GM23248 (cell line): Measurements from ENCODE around the gene KRT79. TPM values are rescaled to one million over a fixed set of nuclear protein-coding genes. Genes with fewer than 3 reads are reported as not detected.
"Not testable (repeated sequence)": the region's sequence is repeated elsewhere in the genome, so short reads cannot be mapped to it uniquely, and the experiment has no call there.

ENCODE experiments used
- DNase-seq: peaks from one replicate; pipeline ENCODE4 v3.0.0-alpha.2; 2015
- H2AFZ ChIP-seq: fragments of 200-600 bp; sonication (generic); 2 replicates; pipeline ENCODE4 v1.6.1; 2016; ENCODE audit warnings: antibody characterized with exemption
- H3F3A ChIP-seq: fragments of 200-600 bp; sonication (generic); 2 replicates; pipeline ENCODE4 v1.6.1; 2016; ENCODE audit warnings: mild to moderate bottlenecking, antibody characterized with exemption, mixed run types; ENCODE audit not compliant: insufficient read depth
- H3K27ac ChIP-seq: fragments of 200-600 bp; sonication (generic); 2 replicates; pipeline ENCODE4 v1.5.1; 2016; ENCODE audit warnings: mild to moderate bottlenecking
- H3K27me3 ChIP-seq: fragments of 200-600 bp; sonication (generic); replicated peaks from 2 replicates; pipeline ENCODE4 v1.6.1; 2016; ENCODE audit warnings: mild to moderate bottlenecking; ENCODE audit not compliant: insufficient read depth
- H3K36me3 ChIP-seq: fragments of 200-600 bp; sonication (generic); 2 replicates; pipeline ENCODE4 v1.6.1; 2016; ENCODE audit warnings: low read depth, mild to moderate bottlenecking
- H3K4me1 ChIP-seq: fragments of 200-600 bp; sonication (generic); 2 replicates; pipeline ENCODE4 v1.6.1; 2016; ENCODE audit warnings: mild to moderate bottlenecking; ENCODE audit not compliant: insufficient read depth
- H3K4me2 ChIP-seq: fragments of 200-600 bp; sonication (generic); one replicate; pipeline ENCODE4 v1.6.1; 2016; ENCODE audit warnings: mild to moderate bottlenecking; ENCODE audit not compliant: unreplicated experiment
- H3K4me3 ChIP-seq: fragments of 200-600 bp; sonication (generic); 2 replicates; pipeline ENCODE4 v1.5.1; 2016; ENCODE audit warnings: mild to moderate bottlenecking
- H3K79me2 ChIP-seq: fragments of 200-600 bp; sonication (generic); 2 replicates; pipeline ENCODE4 v1.6.1; 2016; ENCODE audit warnings: mild to moderate bottlenecking; ENCODE audit not compliant: insufficient read depth
- H3K9ac ChIP-seq: fragments of 200-600 bp; sonication (generic); 2 replicates; pipeline ENCODE4 v1.6.1; 2016; ENCODE audit warnings: mild to moderate bottlenecking
- H3K9me2 ChIP-seq: fragments of 200-600 bp; sonication (generic); 2 replicates; pipeline ENCODE4 v1.6.1; 2016; ENCODE audit warnings: mixed run types, mild to moderate bottlenecking, moderate library complexity; ENCODE audit not compliant: insufficient read depth
- H3K9me3 ChIP-seq: fragments of 200-600 bp; sonication (generic); one replicate; pipeline ENCODE4 v1.6.1; 2017; ENCODE audit warnings: low read depth
- H4K20me1 ChIP-seq: fragments of 200-600 bp; sonication (generic); 2 replicates; pipeline ENCODE4 v1.6.0; 2016; ENCODE audit not compliant: insufficient read depth
- EZH2 ChIP-seq: fragments of 200-600 bp; sonication (generic); IDR thresholded peaks from 2 replicates; pipeline ENCODE4 v1.6.1; 2018; ENCODE audit warnings: antibody characterized with exemption, mild to moderate bottlenecking; ENCODE audit not compliant: insufficient read depth, poor library complexity, severe bottlenecking
- EZH2phosphoT487 ChIP-seq: fragments of 200-600 bp; sonication (generic); IDR thresholded peaks from 2 replicates; pipeline ENCODE4 v1.6.1; 2018; ENCODE audit warnings: antibody characterized with exemption, moderate library complexity, mild to moderate bottlenecking, low read depth; ENCODE audit not compliant: insufficient read depth
- WGBS, 2 experiments: methylation state at CpG; one replicate each; pipeline ENCODE4 v1.1.6; 2015 to 2017; ENCODE audit warnings: low lambda C conversion rate in 2 of 2, low coverage in 1 of 2; ENCODE audit errors: missing lambda C conversion rate in 2 of 2; 5-methylcytosine and 5-hydroxymethylcytosine counted together
- in situ Hi-C: fragments of 300-500 bp; cut with MboI; formaldehyde crosslinking; loops from 2 replicates; pipeline ENCODE4 v1.15.0; 2020
- polyA plus RNA-seq: library from polyadenylated mRNA; unstranded; fragments of >200 nt; fragmentation: Nextera tagmentation; extraction: Ambion mirVana; gene quantifications from 2 replicates; pipeline ENCODE4 v1.2.1, GENCODE V29; 2016
- total RNA-seq: library from RNA; depleted of rRNA; stranded (reverse); fragments of >200 nt; shearing (Covaris generic); gene quantifications from 2 replicates; pipeline ENCODE4 v1.2.3, GENCODE V29; 2014

Gene KRT79
- total and polyA plus RNA-seq, 2 experiments from 2014 or later = 0.15 TPM; not detected in 1

DNA sequence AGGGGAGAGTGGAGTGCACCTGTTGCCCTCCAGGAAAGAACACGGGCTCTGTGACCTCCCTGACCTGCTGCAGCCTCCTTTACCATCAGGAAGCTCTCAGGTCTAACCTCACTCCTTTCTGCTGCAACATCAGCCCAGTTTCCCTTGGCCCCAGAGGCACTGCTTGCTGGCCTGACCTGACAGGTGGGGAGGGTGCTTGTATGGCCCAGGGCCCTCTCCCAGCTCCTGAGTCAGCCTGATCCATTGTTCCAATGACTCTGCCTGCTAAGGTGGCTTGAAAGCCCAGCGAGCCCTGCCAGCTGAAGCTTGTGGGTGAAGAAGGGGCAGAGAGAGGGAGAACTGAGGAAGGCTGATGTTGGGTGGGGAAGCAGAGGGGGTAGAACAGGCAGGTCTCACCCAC, 27.9 kb upstream of the KRT79 start:
- no peak overlapping the region for H3K27ac ChIP-seq
- H3K9me3 ChIP-seq = no peaks in the 10 kb centered on the region
- H3K79me2 ChIP-seq = no peaks in the 10 kb centered on the region
- no peaks in the 10 kb centered on the region for H3K27me3 ChIP-seq
- no peaks in the 10 kb centered on the region for H3K4me1 ChIP-seq
- no peaks in the 10 kb centered on the region for H3K36me3 ChIP-seq
- DNase-seq = no peak
- H4K20me1 ChIP-seq = no peaks in the 10 kb centered on the region
- no peak overlapping the region for H3K9ac ChIP-seq
- H3K9me2 ChIP-seq = no peaks in the 10 kb centered on the region
- H2AFZ ChIP-seq = no peak overlapping the region
- no peak for TF ChIP-seq EZH2
- TF ChIP-seq EZH2phosphoT487 = no peak
- 57 to 59% methylated on average over 2 of the region's 2 CpGs for WGBS, 2 experiments
- no peaks in the 10 kb centered on the region for H3F3A ChIP-seq
- H3K4me2 ChIP-seq = no peak overlapping the region
- H3K4me3 ChIP-seq = no peak overlapping the region
- in situ Hi-C loops = loop anchor here (10.0 kb wide), 1 partner anchor 477 kb away; the partner anchor contains the start of gene KRT84

DNA sequence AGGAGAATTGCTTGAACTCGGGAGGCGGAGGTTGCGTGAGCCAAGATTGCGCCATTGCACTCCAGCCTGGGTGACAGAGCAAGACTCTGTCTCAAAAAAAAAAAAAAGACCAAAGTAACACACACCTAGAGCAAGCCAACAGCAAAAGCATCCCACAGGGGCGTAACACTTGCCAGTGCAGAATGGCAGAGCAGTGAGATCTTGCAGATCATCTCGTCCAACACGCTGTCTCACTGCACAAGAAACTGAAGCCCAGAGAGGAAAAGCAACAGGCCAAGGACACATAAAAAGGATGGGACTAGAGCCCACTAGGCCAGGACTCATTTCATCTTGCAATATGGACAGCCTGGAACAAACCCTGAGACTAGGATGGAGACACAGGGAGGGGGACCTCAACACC, 27.4 kb upstream of the KRT79 start:
- no peak for TF ChIP-seq EZH2
- TF ChIP-seq EZH2phosphoT487 = no peak
- WGBS, 2 experiments = 62 to 68% methylated on average over 7 of the region's 7 CpGs
- H3K79me2 ChIP-seq = no peaks in the 10 kb centered on the region
- no peaks in the 10 kb centered on the region for H3K27me3 ChIP-seq
- no peak for DNase-seq
- no peaks in the 10 kb centered on the region for H3K4me1 ChIP-seq
- in situ Hi-C loops = loop anchor here (10.0 kb wide), 1 partner anchor 477 kb away; the partner anchor contains the start of gene KRT84
- H3K4me3 ChIP-seq = no peak overlapping the region
- no peaks in the 10 kb centered on the region for H3K9me3 ChIP-seq
- H3K4me2 ChIP-seq = no peak overlapping the region
- no peak overlapping the region for H3K9ac ChIP-seq
- no peaks in the 10 kb centered on the region for H3K9me2 ChIP-seq
- no peak overlapping the region for H2AFZ ChIP-seq
- H4K20me1 ChIP-seq = no peaks in the 10 kb centered on the region
- no peaks in the 10 kb centered on the region for H3F3A ChIP-seq
- no peaks in the 10 kb centered on the region for H3K36me3 ChIP-seq
- H3K27ac ChIP-seq = no peak overlapping the region

DNA sequence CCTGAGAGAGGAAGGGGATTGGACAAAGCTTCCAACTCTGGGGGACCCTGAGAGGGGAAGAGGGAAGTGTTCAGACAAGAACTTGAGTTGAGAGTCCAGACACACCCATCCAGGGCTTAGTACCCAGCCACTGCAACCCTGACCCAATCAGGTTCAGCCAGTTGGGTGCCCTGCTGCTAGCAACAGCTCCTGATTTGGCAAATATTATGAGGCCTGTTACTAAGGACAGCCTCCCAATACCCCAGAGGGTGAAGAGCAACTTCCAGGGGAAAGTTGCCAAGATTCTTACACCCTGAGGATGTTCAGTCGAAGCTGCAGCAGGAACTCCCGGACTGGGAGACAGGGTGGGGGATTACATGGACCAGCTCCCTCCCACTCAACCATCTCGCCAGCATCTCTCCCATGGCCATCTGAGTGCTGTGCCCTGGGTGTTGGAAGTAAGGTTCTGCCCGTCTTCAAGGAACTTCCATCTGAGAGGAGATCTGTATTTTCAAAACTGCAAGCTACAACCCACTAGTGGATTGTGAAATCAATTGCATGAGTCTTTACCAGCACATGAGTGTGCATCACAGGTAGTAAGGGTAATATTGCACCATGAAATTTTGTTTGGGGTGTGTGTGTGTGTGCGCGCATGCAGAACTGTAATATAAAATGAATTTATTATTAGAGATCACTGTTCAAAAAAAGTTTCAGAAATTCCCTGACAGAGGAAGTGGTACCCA, 26.2 kb upstream of the KRT79 start:
- no peak overlapping the region for H3K4me3 ChIP-seq
- in situ Hi-C loops = loop anchor here (10.0 kb wide), 1 partner anchor 475 kb away; the partner anchor contains the start of gene KRT84
- no peak overlapping the region for H3K4me2 ChIP-seq
- WGBS, 2 experiments = 74 to 77% methylated on average over 6 of the region's 6 CpGs
- H3K79me2 ChIP-seq = no peaks in the 10 kb centered on the region
- no peaks in the 10 kb centered on the region for H3K4me1 ChIP-seq
- H3K27ac ChIP-seq = no peak overlapping the region
- no peaks in the 10 kb centered on the region for H3K27me3 ChIP-seq
- H3F3A ChIP-seq = no peaks in the 10 kb centered on the region
- no peak overlapping the region for H2AFZ ChIP-seq
- TF ChIP-seq EZH2 = no peak
- TF ChIP-seq EZH2phosphoT487 = no peak
- no peaks in the 10 kb centered on the region for H3K36me3 ChIP-seq
- peak; percentile 60 for DNase-seq
- no peak overlapping the region for H3K9ac ChIP-seq
- H3K9me3 ChIP-seq = no peaks in the 10 kb centered on the region
- no peaks in the 10 kb centered on the region for H4K20me1 ChIP-seq
- no peaks in the 10 kb centered on the region for H3K9me2 ChIP-seq

DNA sequence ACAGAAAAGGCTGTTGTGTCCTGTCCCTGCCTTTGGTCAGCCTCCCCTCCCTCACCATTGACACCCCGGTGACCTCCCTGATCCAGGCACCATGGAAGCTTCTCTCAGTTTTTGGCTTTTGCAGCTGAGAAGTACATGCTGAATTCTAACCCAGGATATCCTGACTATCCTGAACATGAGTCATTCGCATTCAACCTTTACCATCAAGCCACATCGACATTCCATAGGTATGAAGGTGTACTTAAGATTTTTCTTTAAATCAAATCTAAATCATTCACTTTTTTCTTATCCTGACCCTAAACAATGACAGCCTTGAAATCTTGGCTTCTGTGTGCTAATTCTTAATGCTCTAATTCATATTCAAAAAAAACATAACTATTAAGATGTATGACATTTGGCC, 23.4 kb upstream of the KRT79 start:
- TF ChIP-seq EZH2 = no peak
- Histone ChIP-seq H3K27me3 (peaks cover 12% of the 10 kb centered on the region; the same call in 1 of the 2 replicates), H3K36me3 (no peaks in the 10 kb centered on the region), H3K27ac (no peak overlapping the region), H2AFZ (no peak overlapping the region), H3K4me3 (no peak overlapping the region), H3K79me2 (no peaks in the 10 kb centered on the region), H3F3A (no peaks in the 10 kb centered on the region), H4K20me1 (no peaks in the 10 kb centered on the region), H3K9me2 (no peaks in the 10 kb centered on the region), H3K9ac (no peak overlapping the region), H3K9me3 (no peaks in the 10 kb centered on the region), H3K4me1 (no peaks in the 10 kb centered on the region), H3K4me2 (no peak overlapping the region)
- 89 to 92% methylated on average over 3 of the region's 3 CpGs for WGBS, 2 experiments
- in situ Hi-C loops = no loop called here
- DNase-seq = no peak

DNA sequence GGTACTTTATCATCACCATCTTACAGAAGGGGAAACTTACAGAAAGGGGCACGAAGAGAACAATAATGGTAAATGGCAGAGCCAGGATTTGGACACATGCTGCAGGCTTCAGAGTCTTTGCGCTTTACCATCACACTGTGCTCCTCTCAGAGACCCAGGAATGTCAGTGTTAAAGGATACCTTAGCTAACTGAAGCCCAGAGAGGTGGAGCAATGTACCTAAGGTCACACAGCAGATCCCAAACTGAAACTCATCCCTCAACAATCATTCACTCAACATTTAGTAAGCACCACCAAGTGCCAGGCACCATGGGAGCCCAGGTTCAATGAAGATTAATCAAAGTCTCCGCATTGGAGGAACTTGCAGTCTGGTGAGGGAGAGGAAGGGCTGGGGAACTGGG, 22.7 kb upstream of the KRT79 start:
- Histone ChIP-seq H3F3A (no peaks in the 10 kb centered on the region), H3K79me2 (no peaks in the 10 kb centered on the region), H3K4me3 (no peak overlapping the region), H3K9me3 (no peaks in the 10 kb centered on the region), H3K36me3 (no peaks in the 10 kb centered on the region), H3K27ac (no peak overlapping the region), H3K4me2 (no peak overlapping the region), H3K4me1 (no peaks in the 10 kb centered on the region), H4K20me1 (no peaks in the 10 kb centered on the region), H3K27me3 (peaks cover 19% of the 10 kb centered on the region), H3K9me2 (no peaks in the 10 kb centered on the region), H2AFZ (no peak overlapping the region), H3K9ac (no peak overlapping the region)
- no peak for TF ChIP-seq EZH2phosphoT487
- TF ChIP-seq EZH2 = no peak
- WGBS, 2 experiments = 71 to 77% methylated on average over 3 of the region's 3 CpGs
- in situ Hi-C loops = no loop called here
- no peak for DNase-seq

DNA sequence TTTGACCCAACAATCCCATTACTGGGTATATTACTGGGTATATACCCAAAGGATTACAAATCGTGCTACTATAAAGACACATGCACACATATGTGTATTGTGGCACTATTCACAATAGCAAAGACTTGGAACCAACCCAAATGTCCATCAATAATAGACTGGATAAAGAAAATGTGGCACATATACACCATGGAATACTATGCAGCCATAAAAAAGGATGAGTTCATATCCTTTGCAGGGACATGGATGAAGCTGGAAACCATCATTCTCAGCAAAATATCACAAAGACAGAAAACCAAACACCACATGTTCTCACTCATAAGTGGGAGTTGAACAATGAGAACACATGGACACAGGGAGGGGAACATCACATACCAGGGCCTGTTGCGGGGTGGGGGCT, 22.0 kb upstream of the KRT79 start:
- H3K4me1 ChIP-seq, H3F3A ChIP-seq, DNase-seq, H3K27ac ChIP-seq, H2AFZ ChIP-seq, H3K79me2 ChIP-seq, H3K4me2 ChIP-seq, H3K9me2 ChIP-seq, H3K9ac ChIP-seq, in situ Hi-C loops, H4K20me1 ChIP-seq, H3K36me3 ChIP-seq, H3K4me3 ChIP-seq, H3K9me3 ChIP-seq: not testable (repeated sequence)
- WGBS, 2 experiments = 81 to 83% methylated on average over 2 of the region's 2 CpGs
- peaks cover 26% of the 10 kb centered on the region for H3K27me3 ChIP-seq
